ENCODE results near the gene TTLL8. TPM values are rescaled to one million over a fixed set of nuclear protein-coding genes. Genes with fewer than 3 reads are reported as not detected.

The TTLL8 gene
- total RNA-seq, 6 experiments from 2014 or later: not detected

GRCh38 chr22:50051930-50052329 lies 6.2 kb downstream of the TTLL8 start:
- Histone ChIP-seq H3K4me1 (no peaks in the 10 kb centered on the region), H3K27me3 (no peaks in the 10 kb centered on the region), H3K27ac (no peak overlapping the region), H3K36me3 (no peaks in the 10 kb centered on the region), H3K4me3 (no peak overlapping the region), H3K9me3 (no peaks in the 10 kb centered on the region)
- ATAC-seq (no peak), DNase-seq (peak in 2 of 3 donors; percentile 4 to 11)
- TF ChIP-seq POLR2A (IDR thresholded peaks at IDR 0.05) (no peak), CTCF (IDR thresholded peaks at IDR 0.05) (no peak)
- WGBS (ENCODE audit: insufficient coverage, low coverage, low lambda C conversion rate, missing lambda C conversion rate): 55% methylated on average over 4 of the region's 18 CpGs
- intact Hi-C loops (cut with DNase I): no loop called here

- Histone ChIP-seq H3K4me3 (no peak overlapping the region), H3K27me3 (no peaks in the 10 kb centered on the region), H3K4me1 (no peaks in the 10 kb centered on the region), H3K9me3 (no peaks in the 10 kb centered on the region), H3K27ac (no peak overlapping the region), H3K36me3 (no peaks in the 10 kb centered on the region)
- DNase-seq (peak in 2 of 3 donors; percentile 11 to 51), ATAC-seq (no peak)
- TF ChIP-seq CTCF (IDR thresholded peaks at IDR 0.05) (no peak), POLR2A (IDR thresholded peaks at IDR 0.05) (no peak)
- 77% methylated on average over 12 of the region's 36 CpGs for WGBS (ENCODE audit: insufficient coverage, low coverage, low lambda C conversion rate, missing lambda C conversion rate)
- intact Hi-C loops (cut with DNase I): no loop called here
These were observed 8.6 kb downstream of the TTLL8 start for GRCh38 chr22:50049299-50050195.

GRCh38 chr22:50048836-50049235 lies 9.3 kb downstream of the TTLL8 start:
- Histone ChIP-seq H3K4me1 (no peaks in the 10 kb centered on the region), H3K9me3 (no peaks in the 10 kb centered on the region), H3K27ac (no peak overlapping the region), H3K4me3 (no peak overlapping the region), H3K36me3 (no peaks in the 10 kb centered on the region), H3K27me3 (no peaks in the 10 kb centered on the region)
- intact Hi-C loops (cut with DNase I): no loop called here
- ATAC-seq (peak in 1 of 4 donors; percentile 19), DNase-seq (peak in 2 of 3 donors; percentile 16 to 48)
- TF ChIP-seq POLR2A (IDR thresholded peaks at IDR 0.05) (no peak), CTCF (IDR thresholded peaks at IDR 0.05) (no peak)
- 79% methylated on average over 2 of the region's 17 CpGs for WGBS (ENCODE audit: insufficient coverage, low coverage, low lambda C conversion rate, missing lambda C conversion rate)

GRCh38 chr22:50048061-50048765 lies 9.9 kb downstream of the TTLL8 start:
- ATAC-seq (no peak), DNase-seq (peak in 2 of 3 donors; percentile 1 to 10)
- WGBS (ENCODE audit: insufficient coverage, low coverage, low lambda C conversion rate, missing lambda C conversion rate): 77% methylated on average over 6 of the region's 12 CpGs
- H3K4me1 ChIP-seq: no peaks in the 10 kb centered on the region
- no peak overlapping the region for H3K27ac ChIP-seq
- no peak overlapping the region for H3K4me3 ChIP-seq
- no peaks in the 10 kb centered on the region for H3K9me3 ChIP-seq
- H3K27me3 ChIP-seq: no peaks in the 10 kb centered on the region
- TF ChIP-seq POLR2A (IDR thresholded peaks at IDR 0.05): no peak
- intact Hi-C loops (cut with DNase I): no loop called here
- H3K36me3 ChIP-seq: no peaks in the 10 kb centered on the region

GRCh38 chr22:50047346-50047745 lies 10.8 kb downstream of the TTLL8 start:
- peak in 1 of 3 donors; percentile 45 for DNase-seq
- Histone ChIP-seq H3K27ac (no peak overlapping the region), H3K36me3 (no peaks in the 10 kb centered on the region), H3K9me3 (no peaks in the 10 kb centered on the region), H3K4me1 (no peaks in the 10 kb centered on the region), H3K4me3 (no peak overlapping the region), H3K27me3 (no peaks in the 10 kb centered on the region)
- TF ChIP-seq POLR2A (IDR thresholded peaks at IDR 0.05) (no peak), CTCF (IDR thresholded peaks at IDR 0.05) (no peak)
- intact Hi-C loops (cut with DNase I): no loop called here
- 93% methylated on average over 3 of the region's 16 CpGs for WGBS (ENCODE audit: insufficient coverage, low coverage, low lambda C conversion rate, missing lambda C conversion rate)
- ATAC-seq: no peak
